ENCODE results near the gene MRPS14. TPM values are rescaled to one million over a fixed set of nuclear protein-coding genes. Genes with fewer than 3 reads are reported as not detected.

Gene MRPS14
- total RNA-seq, 4 donors from 2014 or later = 6.4 to 50.3 (median 35.3) TPM

- DNase-seq = peak in 1 of 2 donors; percentile 39
- intact Hi-C loops (cut with DNase I; ENCODE audit: low total_unique reads) = loop anchor here (10.0 kb wide), 1 partner anchor 215 kb away; no protein-coding TSS in a partner anchor
- peak overlapping the region; percentile 85 to 96 for H3K27ac ChIP-seq
Measured at GRCh38 chr1:174989536-174990220, 33.5 kb downstream of the MRPS14 start.

GRCh38 chr1:174988986-174989385 is 34.2 kb downstream of the MRPS14 start:
- Histone ChIP-seq H3K27me3 (no peaks in the 10 kb centered on the region), H3K4me1 (no peaks in the 10 kb centered on the region), H3K27ac (peak overlapping the region; percentile 85 to 96), H3K4me3 (no peak overlapping the region), H3K36me3 (no peaks in the 10 kb centered on the region), H3K9me3 (no peaks in the 10 kb centered on the region)
- TF ChIP-seq CTCF (IDR thresholded peaks at IDR 0.05) (no peak), POLR2A (IDR thresholded peaks at IDR 0.05) (no peak)
- intact Hi-C loops (cut with DNase I; ENCODE audit: low total_unique reads) = loop anchor here (10.0 kb wide), 1 partner anchor 214 kb away; no protein-coding TSS in a partner anchor
- DNase-seq = no peak

More at GRCh38 chr1:174989536-174990220, 33.5 kb downstream of the MRPS14 start:
- Histone ChIP-seq H3K27me3 (no peaks in the 10 kb centered on the region), H3K4me3 (peak overlapping the region; percentile 38 to 46), H3K9me3 (no peaks in the 10 kb centered on the region), H3K36me3 (no peaks in the 10 kb centered on the region), H3K4me1 (no peaks in the 10 kb centered on the region)
- TF ChIP-seq CTCF (IDR thresholded peaks at IDR 0.05) (no peak), POLR2A (IDR thresholded peaks at IDR 0.05) (no peak)

- Histone ChIP-seq H3K9me3 (no peaks in the 10 kb centered on the region), H3K4me1 (no peaks in the 10 kb centered on the region), H3K27ac (no peak overlapping the region), H3K36me3 (no peaks in the 10 kb centered on the region), H3K4me3 (no peak overlapping the region), H3K27me3 (no peaks in the 10 kb centered on the region)
- intact Hi-C loops (cut with DNase I; ENCODE audit: low total_unique reads) = loop anchor here (10.0 kb wide), 1 partner anchor 214 kb away; no protein-coding TSS in a partner anchor
- no peak for DNase-seq
- TF ChIP-seq CTCF (IDR thresholded peaks at IDR 0.05) (no peak), POLR2A (IDR thresholded peaks at IDR 0.05) (no peak)
Measured at GRCh38 chr1:174988539-174988938, 34.7 kb downstream of the MRPS14 start.

GRCh38 chr1:174984952-174985351 is 38.3 kb downstream of the MRPS14 start:
- H3K27me3 ChIP-seq = no peaks in the 10 kb centered on the region
- no peak overlapping the region for H3K27ac ChIP-seq
- no peaks in the 10 kb centered on the region for H3K36me3 ChIP-seq
- H3K9me3 ChIP-seq = no peaks in the 10 kb centered on the region
- intact Hi-C loops (cut with DNase I; ENCODE audit: low total_unique reads) = loop anchor here (10.0 kb wide), 1 partner anchor 210 kb away; no protein-coding TSS in a partner anchor
- TF ChIP-seq POLR2A (IDR thresholded peaks at IDR 0.05) = no peak
- TF ChIP-seq CTCF (IDR thresholded peaks at IDR 0.05) = no peak
- no peaks in the 10 kb centered on the region for H3K4me1 ChIP-seq
- no peak for DNase-seq
- H3K4me3 ChIP-seq = no peak overlapping the region

- Histone ChIP-seq H3K4me3 (no peak overlapping the region), H3K27ac (no peak overlapping the region), H3K27me3 (no peaks in the 10 kb centered on the region), H3K36me3 (no peaks in the 10 kb centered on the region), H3K4me1 (no peaks in the 10 kb centered on the region), H3K9me3 (no peaks in the 10 kb centered on the region)
- TF ChIP-seq POLR2A (IDR thresholded peaks at IDR 0.05) (no peak), CTCF (IDR thresholded peaks at IDR 0.05) (peak; percentile 57 to 59 (median 58))
- peak in 1 of 2 donors; percentile 28 for DNase-seq
- intact Hi-C loops (cut with DNase I; ENCODE audit: low total_unique reads) = loop anchor here (10.0 kb wide), 1 partner anchor 208 kb away; no protein-coding TSS in a partner anchor
Measured at GRCh38 chr1:174982971-174983689, 40.1 kb downstream of the MRPS14 start.
